GM18861 (cell line): ENCODE measurements around the gene PIK3R5.
A peak's percentile ranks its signal among the peaks of the same experiment; 100 is the strongest.
"Not testable (repeated sequence)": the region's sequence is repeated elsewhere in the genome, so short reads cannot be mapped to it uniquely, and the experiment has no call there.

Experiments used
- ATAC-seq: cut with Tn5 transposase; IDR thresholded peaks from one replicate; pipeline ENCODE4 v1.9.1; 2021; ENCODE audit not compliant: unreplicated experiment

PIK3R5 gene

GRCh38 chr17:8965394-8966168 lies at the start of gene PIK3R5:
Gene PIK3R5 (minus strand): TSS chr17:8965707. CDS start chr17:8911494, 54,213 bp downstream.
- ATAC-seq = peak; percentile 50

GRCh38 chr17:9011001-9011400 lies 45.5 kb upstream of the PIK3R5 start:
- ATAC-seq = no peak

GRCh38 chr17:9009737-9010136 lies 44.2 kb upstream of the PIK3R5 start:
- ATAC-seq = no peak

GRCh38 chr17:9009096-9009495 lies 43.6 kb upstream of the PIK3R5 start:
- ATAC-seq = no peak

- ATAC-seq = no peak
Observed at GRCh38 chr17:9007052-9007714, 41.7 kb upstream of the PIK3R5 start.

GRCh38 chr17:9006175-9006767 lies 40.8 kb upstream of the PIK3R5 start:
- ATAC-seq = no peak

GRCh38 chr17:9004961-9005285 lies 39.4 kb upstream of the PIK3R5 start:
- ATAC-seq = no peak

- ATAC-seq = no peak
Observed at GRCh38 chr17:9004132-9004960, 38.8 kb upstream of the PIK3R5 start.

- no peak for ATAC-seq
Observed at GRCh38 chr17:9003355-9004131, 38.0 kb upstream of the PIK3R5 start.

GRCh38 chr17:9002606-9003354 lies 37.3 kb upstream of the PIK3R5 start:
- no peak for ATAC-seq

GRCh38 chr17:9002227-9002605 lies 36.7 kb upstream of the PIK3R5 start:
- no peak for ATAC-seq

GRCh38 chr17:9001559-9001958 lies 36.1 kb upstream of the PIK3R5 start:
- no peak for ATAC-seq

GRCh38 chr17:8997994-8998628 lies 32.6 kb upstream of the PIK3R5 start:
- ATAC-seq = peak; percentile 49

GRCh38 chr17:8995711-8996110 lies 30.2 kb upstream of the PIK3R5 start:
- ATAC-seq = no peak

- no peak for ATAC-seq
Observed at GRCh38 chr17:8994319-8994718, 28.8 kb upstream of the PIK3R5 start.

- ATAC-seq = no peak
Observed at GRCh38 chr17:8991514-8992285, 26.2 kb upstream of the PIK3R5 start.

GRCh38 chr17:8988263-8988935 lies 22.9 kb upstream of the PIK3R5 start:
- ATAC-seq = not testable (repeated sequence)

GRCh38 chr17:8986295-8986694 lies 20.8 kb upstream of the PIK3R5 start:
- no peak for ATAC-seq
